HG02973 (cell line): ENCODE results near the gene ATP6V0B.

Experiments
- ATAC-seq: cut with Tn5 transposase; IDR thresholded peaks from one replicate; pipeline ENCODE4 v1.9.1; 2021; ENCODE audit warnings: moderate library complexity; ENCODE audit not compliant: unreplicated experiment

Gene ATP6V0B

GRCh38 chr1:43945674-43946235 is 29.0 kb upstream of the ATP6V0B start:
- no peak for ATAC-seq

GRCh38 chr1:43946236-43947060 is 28.3 kb upstream of the ATP6V0B start, which contains the start of gene IPO13:
IPO13 (plus strand) TSS chr1:43946950; CDS start chr1:43947601, 651 bp downstream.
- ATAC-seq = peak; percentile 85

- peak; percentile 2 for ATAC-seq
Measured at GRCh38 chr1:43947061-43947873, 27.5 kb upstream of the ATP6V0B start.

GRCh38 chr1:43947874-43948437 is 26.8 kb upstream of the ATP6V0B start:
- ATAC-seq = no peak

- ATAC-seq = no peak
Measured at GRCh38 chr1:43949678-43950077, 25.1 kb upstream of the ATP6V0B start.

- no peak for ATAC-seq
Measured at GRCh38 chr1:43951021-43951985, 23.5 kb upstream of the ATP6V0B start.

- ATAC-seq = no peak
Measured at GRCh38 chr1:43952731-43953346, 21.9 kb upstream of the ATP6V0B start.

GRCh38 chr1:43953361-43953760 is 21.4 kb upstream of the ATP6V0B start:
- ATAC-seq = no peak

GRCh38 chr1:43954036-43954435 is 20.7 kb upstream of the ATP6V0B start:
- no peak for ATAC-seq

GRCh38 chr1:43956234-43956633 is 18.5 kb upstream of the ATP6V0B start:
- no peak for ATAC-seq

- ATAC-seq = no peak
Measured at GRCh38 chr1:43957407-43958040, 17.2 kb upstream of the ATP6V0B start.

GRCh38 chr1:43958351-43959255 is 16.2 kb upstream of the ATP6V0B start:
- no peak for ATAC-seq

GRCh38 chr1:43960798-43961197 is 14.0 kb upstream of the ATP6V0B start:
- ATAC-seq = no peak

GRCh38 chr1:43961692-43962091 is 13.1 kb upstream of the ATP6V0B start:
- no peak for ATAC-seq

- ATAC-seq = no peak
Measured at GRCh38 chr1:43962324-43962723, 12.4 kb upstream of the ATP6V0B start.

- ATAC-seq = no peak
Measured at GRCh38 chr1:43963006-43963405, 11.8 kb upstream of the ATP6V0B start.

- no peak for ATAC-seq
Measured at GRCh38 chr1:43963890-43964289, 10.9 kb upstream of the ATP6V0B start.

GRCh38 chr1:43965316-43965715 is 9.4 kb upstream of the ATP6V0B start:
- ATAC-seq = no peak
